Stimulated activated CD8-positive, alpha-beta memory T cell treated with anti-CD3 and anti-CD28 coated beads, Interleukin-2, amount 100 ng/mL, for 1 hour (primary cell): ENCODE measurements around the gene ROR1.
"Not testable (repeated sequence)": the region's sequence is repeated elsewhere in the genome, so short reads cannot be mapped to it uniquely, and the experiment has no call there.

ENCODE experiments used
- DNase-seq, 2 donors: peaks; one replicate each; pipeline ENCODE4 v3.0.0-alpha.2; 2020; ENCODE audit warnings: low read depth in 2 of 2

ROR1 gene

GRCh38 chr1:63793741-63794240 lies 20.0 kb downstream of the ROR1 start:
- DNase-seq: no peak

GRCh38 chr1:63794354-63794753 lies 20.5 kb downstream of the ROR1 start:
- no peak for DNase-seq

GRCh38 chr1:63794939-63795378 lies 21.1 kb downstream of the ROR1 start:
- DNase-seq: no peak

- no peak for DNase-seq
These were observed 21.6 kb downstream of the ROR1 start for GRCh38 chr1:63795455-63795854.

- DNase-seq: no peak
These were observed 23.4 kb downstream of the ROR1 start for GRCh38 chr1:63797056-63797726.

- no peak for DNase-seq
These were observed 24.5 kb downstream of the ROR1 start for GRCh38 chr1:63798284-63798683.

- no peak for DNase-seq
These were observed 25.5 kb downstream of the ROR1 start for GRCh38 chr1:63799307-63799706.

- DNase-seq: no peak
These were observed 26.0 kb downstream of the ROR1 start for GRCh38 chr1:63799820-63800219.

GRCh38 chr1:63802109-63802508 lies 28.3 kb downstream of the ROR1 start:
- DNase-seq: no peak

- DNase-seq: no peak
These were observed 31.1 kb downstream of the ROR1 start for GRCh38 chr1:63804829-63805484.

GRCh38 chr1:63807046-63807445 lies 33.2 kb downstream of the ROR1 start:
- no peak for DNase-seq

GRCh38 chr1:63810936-63811469 lies 37.2 kb downstream of the ROR1 start:
- no peak for DNase-seq

GRCh38 chr1:63812071-63812700 lies 38.4 kb downstream of the ROR1 start:
- no peak for DNase-seq

- DNase-seq: no peak
These were observed 40.0 kb downstream of the ROR1 start for GRCh38 chr1:63813829-63814277.

- DNase-seq: not testable (repeated sequence)
These were observed 42.5 kb downstream of the ROR1 start for GRCh38 chr1:63816217-63816815.

- DNase-seq: no peak
These were observed 43.4 kb downstream of the ROR1 start for GRCh38 chr1:63817152-63817667.

GRCh38 chr1:63817700-63818099 lies 43.9 kb downstream of the ROR1 start:
- no peak for DNase-seq

GRCh38 chr1:63818567-63819325 lies 44.9 kb downstream of the ROR1 start:
- no peak for DNase-seq

- no peak for DNase-seq
These were observed 46.0 kb downstream of the ROR1 start for GRCh38 chr1:63819795-63820194.

GRCh38 chr1:63821091-63822005 lies 47.5 kb downstream of the ROR1 start:
- no peak for DNase-seq
